HG02884 (cell line): ENCODE measurements around the gene FBRSL1.

Experiments used
- ATAC-seq: cut with Tn5 transposase; IDR thresholded peaks from one replicate; pipeline ENCODE4 v1.9.1; 2021; ENCODE audit warnings: mild to moderate bottlenecking, moderate library complexity; ENCODE audit not compliant: unreplicated experiment

The FBRSL1 gene

DNA sequence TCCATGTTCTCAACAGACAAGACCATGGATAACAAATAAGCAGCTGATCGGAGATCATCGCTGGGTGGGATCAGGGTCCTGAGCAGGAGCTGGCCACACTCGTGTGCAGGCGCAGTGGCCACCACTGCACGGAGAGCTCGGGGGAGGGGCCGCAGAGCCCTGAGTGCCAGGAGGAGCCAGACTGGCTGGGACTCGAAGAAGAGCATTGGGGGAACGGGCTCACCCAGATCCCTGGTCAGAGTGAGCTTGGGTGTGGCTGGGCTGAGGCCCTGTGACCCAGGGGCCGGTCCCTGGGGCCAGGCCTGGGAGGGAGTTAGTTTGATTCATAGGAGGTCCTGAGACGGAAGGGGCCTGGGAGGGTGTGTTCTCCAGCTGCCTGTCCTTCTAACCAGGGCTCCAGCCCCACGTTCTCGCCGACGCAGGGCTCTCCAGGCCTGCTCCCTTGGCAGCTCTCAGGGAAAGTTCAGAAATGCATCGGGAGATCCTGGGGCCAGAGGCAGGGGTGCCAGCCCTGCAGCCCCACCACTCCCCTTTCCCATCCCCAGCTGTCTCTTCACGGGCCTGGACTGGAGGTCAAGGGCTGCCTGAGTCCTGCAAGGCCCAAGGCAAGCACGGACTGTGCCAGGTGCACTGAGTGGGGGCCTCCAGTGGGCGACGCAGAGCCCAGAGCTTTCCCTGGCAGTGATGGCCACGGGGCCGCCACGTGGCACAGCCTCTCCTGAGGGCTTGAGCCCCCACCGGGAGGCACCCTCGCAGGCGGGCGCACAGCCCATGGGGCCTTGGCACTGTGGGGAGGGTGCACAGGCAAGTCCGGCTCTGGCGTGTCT, 48.1 kb downstream of the FBRSL1 start:
- ATAC-seq: no peak

DNA sequence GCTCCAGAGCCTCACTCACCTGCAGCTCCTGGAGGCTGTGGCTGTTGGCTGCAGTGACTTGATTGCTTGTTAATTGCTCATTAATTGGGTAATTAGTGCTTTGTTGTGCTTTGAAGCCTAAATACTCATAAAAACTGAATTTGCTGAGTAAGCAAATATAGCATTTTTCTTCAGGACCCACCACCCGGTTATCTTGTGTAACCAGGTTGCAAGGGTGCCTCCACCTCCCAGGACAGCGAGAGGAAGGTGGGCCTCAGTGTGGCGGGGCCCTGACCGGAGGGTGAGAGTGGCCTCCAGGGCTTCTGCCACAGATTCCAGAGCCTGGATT, 48.7 kb downstream of the FBRSL1 start:
- no peak for ATAC-seq

DNA sequence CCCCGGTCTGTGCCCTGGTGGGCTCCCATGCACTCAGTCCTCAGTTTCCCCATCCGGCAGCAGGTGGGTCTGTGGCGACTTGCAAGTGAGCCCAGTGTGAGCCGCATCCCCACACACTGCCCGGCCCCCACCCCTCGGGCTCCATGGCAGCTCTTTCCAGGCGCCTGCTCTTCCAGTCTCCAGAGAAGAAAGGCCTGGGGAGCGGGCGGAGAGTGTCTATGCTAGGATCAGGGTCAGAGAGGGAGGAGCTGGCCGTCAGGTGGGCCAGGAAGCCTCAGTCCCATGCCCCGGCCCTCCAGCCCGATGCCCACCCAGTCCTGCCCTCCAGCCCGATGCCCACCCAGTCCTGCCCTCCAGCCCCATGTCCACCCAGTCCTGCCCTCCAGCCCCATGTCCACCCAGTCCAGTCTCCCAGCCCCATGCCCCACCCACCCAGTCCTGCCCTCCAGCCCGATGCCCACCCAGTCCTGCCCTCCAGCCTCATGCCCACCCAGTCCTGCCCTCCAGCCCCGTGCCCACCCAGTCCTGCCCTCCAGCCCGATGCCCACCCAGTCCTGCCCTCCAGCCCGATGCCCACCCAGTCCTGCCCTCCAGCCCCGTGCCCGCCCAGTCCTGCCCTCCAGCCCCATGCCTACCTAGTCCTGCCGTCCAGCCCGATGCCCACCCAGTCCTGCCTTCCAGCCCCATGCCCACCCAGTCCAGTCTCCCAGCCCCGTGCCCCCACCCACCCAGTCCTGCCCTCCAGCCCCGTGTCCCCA, 49.2 kb downstream of the FBRSL1 start:
- ATAC-seq: no peak

DNA sequence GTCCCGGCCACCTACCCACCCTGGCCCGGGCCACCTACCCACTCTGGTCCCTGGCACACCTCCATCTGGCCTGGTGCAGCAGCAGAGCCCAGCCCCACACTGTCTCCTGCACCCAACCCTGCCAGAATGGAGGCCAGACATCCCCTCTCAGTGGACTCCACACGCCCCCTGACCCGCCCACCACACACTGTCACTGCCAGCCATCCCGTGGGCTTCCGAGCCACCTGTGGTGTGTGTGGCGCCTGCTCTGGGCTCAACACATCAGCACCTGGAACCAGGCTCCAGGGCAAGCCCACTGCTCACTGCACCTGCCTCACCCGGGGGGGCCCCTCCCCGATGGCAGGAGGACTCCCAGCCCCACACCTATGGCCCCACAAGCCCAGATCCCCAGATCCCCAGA, 50.5 kb downstream of the FBRSL1 start:
- ATAC-seq: no peak

DNA sequence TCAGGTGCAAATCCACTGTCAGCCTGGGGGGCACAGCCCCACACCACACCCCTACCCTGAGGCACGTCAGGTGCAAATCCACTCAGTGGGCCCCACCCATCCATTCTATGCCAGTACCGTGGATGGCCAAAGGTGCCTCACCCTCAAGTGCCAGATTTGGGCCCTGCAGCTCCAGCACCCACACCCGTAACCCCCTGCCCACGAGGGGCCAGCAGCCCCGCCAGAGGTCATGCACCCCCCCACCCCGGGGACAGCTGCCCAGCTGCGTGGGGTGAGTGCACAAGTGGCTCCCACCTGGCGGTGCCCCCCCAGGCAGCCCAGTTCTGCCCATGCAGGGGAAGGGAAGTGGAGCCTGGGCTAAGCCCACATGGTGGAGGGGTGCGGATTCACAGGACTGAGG, 51.2 kb downstream of the FBRSL1 start:
- ATAC-seq: no peak

DNA sequence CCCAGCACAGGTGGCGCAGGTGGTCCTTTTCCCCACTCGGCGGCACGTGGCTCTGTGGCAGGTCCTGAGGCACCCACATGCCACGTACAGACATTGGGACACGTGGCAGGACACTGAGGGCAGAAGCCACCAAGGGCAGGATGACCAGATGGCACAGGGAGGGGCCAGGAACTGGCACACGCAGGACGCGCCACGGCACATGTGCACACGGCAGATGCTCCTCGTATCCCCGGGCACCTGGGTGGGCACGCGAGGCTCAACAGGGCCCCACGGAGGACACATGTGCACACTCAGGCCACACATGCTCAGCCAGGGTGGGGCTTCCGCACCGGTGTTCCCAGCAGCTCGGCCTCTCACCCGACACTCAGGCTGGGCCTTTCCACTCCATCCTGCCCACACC, 52.0 kb downstream of the FBRSL1 start:
- no peak for ATAC-seq

DNA sequence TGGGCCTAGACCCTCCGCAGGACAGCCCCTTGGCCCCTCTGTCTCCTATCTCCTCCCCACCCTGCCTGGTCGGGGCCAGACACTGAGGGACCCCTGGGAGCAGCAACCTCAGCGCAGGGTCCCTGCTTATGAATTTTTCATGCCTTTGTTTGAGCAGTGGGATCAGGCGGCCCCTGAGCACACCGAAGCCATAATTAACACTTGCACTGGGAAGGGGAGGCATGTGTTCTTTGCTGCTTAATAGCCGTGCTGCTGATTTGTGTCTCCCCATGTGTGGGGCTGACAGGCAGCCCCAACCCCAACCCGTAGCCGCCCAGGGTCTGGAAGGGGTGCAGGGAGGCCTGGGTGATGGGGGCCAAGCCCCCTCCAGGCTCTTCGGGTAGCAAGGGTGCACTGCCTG, 52.7 kb downstream of the FBRSL1 start:
- no peak for ATAC-seq

DNA sequence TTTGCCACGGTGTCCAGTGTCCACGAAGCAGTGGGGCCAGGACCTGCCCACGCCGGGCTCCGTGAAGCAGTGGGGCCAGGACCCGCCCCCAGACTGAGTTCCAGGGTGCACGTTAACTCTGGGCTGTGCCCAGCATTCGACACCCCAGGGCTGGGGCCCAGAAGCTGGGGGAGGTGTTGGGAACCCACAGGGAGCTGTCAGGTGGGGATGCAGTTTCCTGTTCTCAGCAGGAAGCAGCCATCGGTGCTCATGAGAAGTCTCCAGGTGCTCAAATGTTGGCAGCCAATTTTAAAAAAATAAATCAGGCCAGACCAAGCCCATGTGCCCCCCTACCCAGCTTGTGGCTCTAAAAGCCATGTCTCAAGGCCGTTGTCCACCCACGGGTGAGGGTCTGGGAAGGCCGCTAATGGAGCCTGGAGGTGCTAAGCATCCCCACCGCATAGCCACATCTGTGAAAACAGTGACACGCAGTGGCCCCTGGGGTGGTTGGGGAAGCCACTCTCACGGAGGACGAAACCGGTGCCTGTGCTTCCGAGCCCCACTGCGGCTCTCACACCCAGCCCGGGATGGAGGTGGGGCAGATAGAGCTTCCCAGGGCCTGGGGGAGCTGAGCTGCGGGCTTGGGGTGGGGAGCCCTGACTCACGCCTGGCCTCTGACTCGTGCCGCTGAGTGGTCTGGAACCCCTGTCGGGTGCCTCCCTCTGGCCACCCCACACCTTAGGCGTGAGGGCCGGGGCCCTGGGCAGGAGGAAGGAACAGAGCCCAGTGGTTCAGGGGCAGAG, 53.5 kb downstream of the FBRSL1 start:
- ATAC-seq: no peak

DNA sequence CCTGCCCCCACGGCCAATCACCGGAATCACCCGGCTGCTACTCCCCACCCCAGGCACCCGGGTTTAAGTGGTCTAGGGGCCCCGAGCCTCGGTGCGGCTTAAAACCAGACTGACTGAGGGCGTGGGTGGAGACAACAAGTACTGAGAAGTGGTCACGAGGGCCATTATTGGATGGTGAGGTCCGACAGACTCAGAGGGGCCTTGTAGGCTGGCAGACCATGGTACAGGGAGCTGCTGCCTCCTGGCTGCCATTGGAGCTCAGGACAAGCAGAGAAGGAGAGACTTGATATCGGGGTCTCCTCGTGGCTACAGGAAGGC, 54.1 kb downstream of the FBRSL1 start:
- no peak for ATAC-seq

DNA sequence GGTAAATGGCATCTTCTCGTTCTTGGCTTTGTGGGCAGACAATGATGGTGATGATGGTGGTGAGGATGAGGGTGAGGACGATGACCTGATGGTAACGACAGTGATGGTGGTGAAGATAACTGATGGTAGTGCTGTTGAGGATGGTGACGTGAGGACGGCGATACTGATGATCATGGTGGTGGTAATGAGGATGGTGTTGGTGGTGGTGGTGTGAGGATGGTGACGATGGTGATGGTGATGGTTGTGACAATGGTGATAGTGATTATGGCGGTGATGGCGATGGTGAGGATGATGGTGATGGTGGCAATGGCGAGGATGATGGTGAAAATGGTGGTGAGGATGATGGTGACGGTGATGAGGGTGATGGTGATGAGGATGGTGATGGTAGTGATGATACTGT, 54.5 kb downstream of the FBRSL1 start:
- ATAC-seq: no peak

DNA sequence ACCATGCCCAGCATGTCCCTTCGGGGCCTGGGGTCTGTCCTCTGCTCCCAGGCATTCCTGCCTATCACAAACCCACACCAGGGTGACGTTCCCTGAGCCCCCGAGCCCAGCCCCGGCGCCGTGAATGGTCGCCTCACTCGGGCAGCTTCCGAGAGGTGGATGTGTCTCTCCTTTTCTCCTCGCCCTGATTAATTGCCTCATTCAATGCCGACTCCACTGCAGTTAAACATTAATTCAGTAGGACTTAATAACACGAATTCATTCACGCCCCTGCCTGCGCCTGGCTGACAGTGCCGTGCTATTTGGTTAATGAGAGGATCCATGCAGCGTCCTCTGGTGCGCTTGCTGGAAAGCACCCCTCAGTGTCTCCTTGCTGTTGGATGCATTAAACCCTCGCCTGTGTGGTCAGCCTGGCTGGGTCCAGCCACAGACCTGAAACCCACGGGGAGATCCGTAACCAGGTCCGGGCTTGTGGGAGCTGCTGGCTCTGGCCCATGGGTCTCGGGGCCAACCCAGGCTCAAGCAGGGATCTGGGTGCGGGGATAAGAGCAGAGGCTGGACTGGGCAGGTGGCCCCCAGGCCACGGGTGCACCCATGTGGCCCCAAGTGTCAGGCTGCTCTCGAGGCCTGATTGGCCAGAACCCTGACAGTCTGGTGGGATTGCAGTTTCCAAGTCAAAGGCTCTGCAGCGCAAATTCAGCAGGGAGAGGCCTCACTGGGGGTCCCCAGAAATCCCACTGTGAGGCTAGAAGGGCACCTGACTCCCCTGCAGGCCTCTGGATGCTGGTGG, 55.4 kb downstream of the FBRSL1 start:
- ATAC-seq: no peak

DNA sequence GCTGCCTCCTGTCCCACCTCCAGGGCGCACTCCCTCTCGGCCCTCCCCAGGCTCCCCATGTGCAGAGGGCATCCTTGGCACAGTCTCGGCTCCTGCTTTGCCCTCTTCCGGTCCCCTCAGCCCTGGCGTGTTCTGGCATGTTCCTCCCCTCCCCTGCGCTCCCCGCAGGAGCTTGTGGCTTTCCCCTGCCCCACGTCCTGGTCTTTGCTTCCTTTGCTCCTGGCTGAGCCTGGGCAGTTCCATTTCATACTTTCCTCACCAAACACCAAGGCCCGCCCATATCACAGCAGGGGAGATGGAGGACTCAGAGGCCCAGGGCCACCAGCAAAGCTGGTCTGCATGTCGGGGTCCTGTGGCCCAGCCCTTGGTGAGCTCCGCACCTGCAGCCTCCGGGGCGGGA, 56.0 kb downstream of the FBRSL1 start:
- ATAC-seq: no peak

DNA sequence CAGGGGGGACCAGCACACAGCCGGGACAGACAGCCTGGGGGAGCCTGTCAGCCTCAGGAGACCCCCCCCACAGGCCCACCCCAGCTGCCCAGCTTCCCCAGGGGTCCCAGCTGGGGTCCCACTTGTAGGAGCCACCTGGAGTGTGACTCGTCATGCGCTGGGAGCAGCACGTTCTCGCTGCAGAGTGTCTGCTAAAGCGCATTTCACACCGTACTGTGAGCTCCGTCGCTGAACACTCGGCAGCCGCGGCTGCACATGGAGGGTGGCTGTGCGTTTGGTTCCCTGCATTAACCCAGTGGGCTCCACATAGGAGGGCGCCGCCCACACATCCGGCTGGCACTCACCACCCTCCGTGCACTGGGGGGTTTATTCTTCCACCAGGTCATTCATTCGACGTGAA, 56.7 kb downstream of the FBRSL1 start:
- ATAC-seq: no peak

DNA sequence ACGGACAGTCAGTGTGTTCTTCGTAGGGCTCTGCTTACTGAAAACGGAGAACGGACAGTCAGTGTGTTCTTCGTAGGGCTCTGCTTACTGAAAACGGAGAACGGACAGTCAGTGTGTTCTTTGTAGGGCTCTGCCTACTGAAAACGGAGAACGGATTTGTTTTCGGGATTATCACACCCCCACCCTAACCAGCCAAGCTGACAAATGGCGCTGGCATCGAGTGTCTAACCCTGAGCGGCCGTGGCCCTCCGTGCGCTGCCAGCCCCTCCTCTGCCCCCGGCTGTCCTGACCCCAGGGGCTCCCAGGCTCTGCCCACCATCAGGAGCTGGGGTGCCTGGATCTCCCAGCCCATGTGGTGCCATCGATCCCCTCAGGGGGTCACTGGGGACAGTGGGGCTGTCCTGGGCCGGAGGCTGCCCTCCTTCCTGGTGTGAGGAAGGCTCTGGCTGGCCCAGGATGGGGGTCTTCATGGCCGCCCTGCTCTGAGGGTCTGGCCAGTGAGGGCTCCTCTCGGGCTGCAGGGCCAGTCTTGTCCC, 57.3 kb downstream of the FBRSL1 start:
- no peak for ATAC-seq

DNA sequence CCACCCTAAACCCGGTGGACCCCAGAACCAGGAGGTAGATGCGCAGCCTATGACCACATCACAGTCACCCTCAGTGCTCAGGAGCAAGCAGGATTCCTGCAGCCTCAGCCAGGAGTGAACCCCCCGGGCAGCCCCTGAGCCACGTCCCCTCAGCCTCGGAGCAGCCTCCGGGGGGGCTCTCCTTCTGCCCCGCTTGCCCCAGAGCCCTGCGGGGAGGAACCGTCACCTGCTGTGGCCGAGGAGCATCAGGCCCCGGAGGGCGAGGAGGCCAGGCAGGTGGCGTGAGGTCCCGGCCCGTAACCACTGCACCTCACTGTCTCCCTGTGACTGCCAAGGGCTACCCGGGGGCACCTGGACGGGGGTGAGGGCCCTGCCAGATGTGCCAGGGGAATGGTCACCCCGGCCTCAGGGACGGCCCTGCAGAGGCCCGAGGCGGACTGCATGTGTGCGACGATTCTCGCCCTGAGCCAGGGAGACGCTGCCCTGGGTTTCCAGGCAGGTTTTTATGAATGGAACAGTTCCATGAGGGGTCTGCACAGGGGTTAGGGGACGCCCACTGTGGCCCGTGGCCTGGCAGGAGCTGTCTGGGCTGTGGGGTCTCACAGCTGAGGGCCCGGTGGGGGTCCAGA, 58.6 kb downstream of the FBRSL1 start:
- no peak for ATAC-seq

DNA sequence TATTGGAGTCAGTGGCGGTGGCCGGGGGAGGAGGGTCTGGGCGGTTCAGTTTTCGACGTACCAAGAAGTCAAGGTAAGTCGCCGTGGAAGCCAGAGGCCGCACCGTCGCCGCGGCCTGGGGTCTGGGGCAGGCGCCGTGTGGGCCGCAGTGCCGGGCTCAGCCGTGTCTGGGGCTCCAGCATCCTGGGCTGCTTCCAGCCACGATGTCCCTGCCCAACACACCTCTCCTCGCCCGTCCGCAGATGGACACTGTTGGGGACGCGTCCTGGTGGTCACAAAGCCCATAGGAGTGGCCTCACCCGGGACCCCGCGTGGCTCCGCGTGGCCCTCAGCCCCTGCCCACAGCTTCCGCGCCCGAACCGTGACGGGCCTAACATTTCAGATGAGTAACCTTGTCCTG, 59.1 kb downstream of the FBRSL1 start:
- ATAC-seq: no peak

DNA sequence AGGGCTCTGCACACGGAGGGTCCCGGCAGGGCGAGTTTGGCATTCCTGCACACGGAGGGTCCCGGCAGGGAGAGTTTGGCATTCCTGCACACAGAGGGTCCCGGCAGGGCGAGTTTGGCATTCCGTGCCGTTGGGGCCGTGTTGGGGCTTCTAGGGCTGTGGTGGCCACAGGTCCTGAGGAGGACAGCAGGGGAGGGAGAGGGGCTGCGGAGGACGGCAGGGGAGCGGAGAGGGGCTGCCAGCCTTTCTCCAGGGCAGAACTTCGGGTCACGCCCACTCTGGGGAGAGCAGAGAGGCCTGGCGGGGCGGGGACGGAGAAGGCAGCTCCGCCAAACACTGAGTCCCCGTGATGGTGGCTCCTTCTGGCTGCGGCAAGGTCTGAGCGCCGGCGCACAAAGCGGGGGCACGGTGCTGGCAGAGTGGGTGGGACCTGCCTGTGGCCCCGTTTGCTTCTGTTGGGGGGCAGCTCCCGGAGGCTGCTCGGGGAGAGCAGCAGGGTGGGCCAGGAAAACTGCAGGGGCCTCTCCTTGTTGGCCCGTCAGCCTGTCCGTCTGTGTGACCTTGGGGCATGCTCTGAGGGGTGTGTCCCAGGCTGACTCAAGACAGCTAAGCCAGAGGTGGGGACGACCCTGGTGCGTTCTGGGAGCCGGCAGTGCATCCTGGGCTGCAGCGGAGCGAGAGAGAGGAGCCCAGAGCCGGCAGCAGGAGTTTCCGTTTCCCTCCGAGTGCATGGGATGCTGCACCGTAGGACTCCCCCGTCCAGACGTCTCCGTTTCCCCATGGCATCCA, 60.3 kb downstream of the FBRSL1 start:
- ATAC-seq: no peak

DNA sequence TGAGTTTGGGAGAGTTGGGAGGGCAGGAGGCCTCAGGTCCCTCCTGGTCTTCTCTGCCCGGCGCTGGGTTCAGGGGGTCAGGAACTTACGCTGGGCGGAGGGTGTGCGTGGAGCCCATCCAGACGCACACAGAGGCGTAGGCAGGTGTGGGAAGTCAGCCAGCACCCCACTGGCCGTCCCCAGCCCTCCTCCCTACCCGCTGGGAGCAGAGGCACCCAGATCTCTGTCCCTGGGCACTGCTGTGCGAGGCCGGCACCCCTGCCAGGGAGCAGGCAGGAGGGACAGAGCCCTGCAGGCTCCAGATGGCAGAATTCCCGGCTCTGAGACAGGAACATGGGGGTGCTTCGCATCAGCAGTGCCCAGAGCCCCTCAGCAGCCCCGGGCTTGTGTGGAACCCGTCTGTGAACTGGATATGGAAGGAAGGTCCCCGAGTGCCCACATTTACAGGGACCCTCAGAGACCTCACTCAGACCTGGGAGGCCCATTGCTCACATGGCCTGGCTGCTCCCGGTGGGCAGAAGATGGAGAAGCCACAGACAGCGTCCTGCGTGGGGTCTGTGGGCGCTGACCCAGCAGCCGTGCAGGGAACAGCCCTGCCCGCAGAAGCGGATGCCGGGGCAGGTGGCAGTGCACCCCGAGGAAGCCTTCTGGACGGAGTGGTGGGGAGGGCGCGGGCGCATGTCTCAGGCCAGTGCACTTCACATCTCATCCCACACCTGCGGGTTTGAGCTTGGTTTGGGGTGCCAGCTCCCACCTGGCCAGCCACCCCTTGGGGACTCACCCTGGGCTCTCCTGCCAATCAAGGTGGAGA, 61.1 kb downstream of the FBRSL1 start:
- ATAC-seq: no peak

DNA sequence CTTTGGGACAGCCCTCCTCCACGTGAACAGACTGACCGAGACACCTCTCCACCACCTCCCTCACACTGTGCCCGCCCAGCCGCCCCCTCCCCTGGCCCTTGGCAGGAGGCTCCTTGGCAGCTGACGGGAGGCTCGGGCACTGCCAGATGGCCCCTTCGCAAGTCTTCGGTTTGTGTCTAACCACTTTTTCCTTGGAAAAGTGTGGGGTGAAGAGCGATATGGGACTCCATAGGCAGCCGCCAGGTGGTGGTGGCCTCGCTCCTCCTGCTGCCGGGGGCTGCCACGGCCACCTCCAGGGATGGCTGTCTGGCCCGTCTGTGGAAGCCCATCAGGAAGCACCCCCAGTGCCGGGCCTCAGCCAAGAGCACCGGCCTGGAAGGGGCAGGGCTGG, 61.7 kb downstream of the FBRSL1 start:
- ATAC-seq: no peak
